Neural cell (in vitro differentiated cells): ENCODE data around the gene PCDHGC4.

Source experiments
- EP300 ChIP-seq: fragments of 450-650 bp; conservative IDR thresholded peaks from 2 replicates; pipeline ENCODE4 v1.6.1; 2014; ENCODE audit warnings: antibody characterized with exemption, mild to moderate bottlenecking, moderate library complexity; ENCODE audit not compliant: poor library complexity, severe bottlenecking
- TF ChIP-seq, protein P1 (sequence below): fragments of 450-650 bp; IDR thresholded peaks from 2 replicates; pipeline ENCODE4 v1.5.1; 2014; ENCODE audit warnings: antibody characterized with exemption, mild to moderate bottlenecking, moderate library complexity; ENCODE audit not compliant: poor library complexity, severe bottlenecking

DNA sequence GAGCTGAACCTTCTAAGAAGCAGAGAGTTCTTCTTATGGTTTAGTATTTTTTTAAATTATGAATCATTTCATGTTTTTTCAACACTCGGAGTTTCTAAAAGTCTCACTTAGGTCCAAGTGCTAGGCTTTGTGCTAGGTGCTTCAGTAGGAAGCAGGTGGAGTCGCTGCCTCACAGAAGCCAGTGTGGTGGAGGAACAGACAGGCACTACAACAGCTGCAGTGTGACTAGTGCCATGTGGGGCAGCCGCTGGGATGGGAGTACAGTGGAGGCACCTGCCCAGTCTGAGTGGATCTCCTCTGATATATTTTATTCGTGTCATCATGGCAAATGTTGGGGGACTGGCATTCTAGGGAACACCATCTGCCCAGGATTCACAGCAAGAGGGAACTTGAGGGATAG is 19.4 kb downstream of the PCDHGC4 start:
- TF ChIP-seq, protein P1, sequence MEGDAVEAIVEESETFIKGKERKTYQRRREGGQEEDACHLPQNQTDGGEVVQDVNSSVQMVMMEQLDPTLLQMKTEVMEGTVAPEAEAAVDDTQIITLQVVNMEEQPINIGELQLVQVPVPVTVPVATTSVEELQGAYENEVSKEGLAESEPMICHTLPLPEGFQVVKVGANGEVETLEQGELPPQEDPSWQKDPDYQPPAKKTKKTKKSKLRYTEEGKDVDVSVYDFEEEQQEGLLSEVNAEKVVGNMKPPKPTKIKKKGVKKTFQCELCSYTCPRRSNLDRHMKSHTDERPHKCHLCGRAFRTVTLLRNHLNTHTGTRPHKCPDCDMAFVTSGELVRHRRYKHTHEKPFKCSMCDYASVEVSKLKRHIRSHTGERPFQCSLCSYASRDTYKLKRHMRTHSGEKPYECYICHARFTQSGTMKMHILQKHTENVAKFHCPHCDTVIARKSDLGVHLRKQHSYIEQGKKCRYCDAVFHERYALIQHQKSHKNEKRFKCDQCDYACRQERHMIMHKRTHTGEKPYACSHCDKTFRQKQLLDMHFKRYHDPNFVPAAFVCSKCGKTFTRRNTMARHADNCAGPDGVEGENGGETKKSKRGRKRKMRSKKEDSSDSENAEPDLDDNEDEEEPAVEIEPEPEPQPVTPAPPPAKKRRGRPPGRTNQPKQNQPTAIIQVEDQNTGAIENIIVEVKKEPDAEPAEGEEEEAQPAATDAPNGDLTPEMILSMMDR, result no peak
- no peak for TF ChIP-seq EP300
